ENCODE results near the gene TMEM154. TPM values are rescaled to one million over a fixed set of nuclear protein-coding genes. Genes with fewer than 3 reads are reported as not detected.

The TMEM154 gene
- total RNA-seq, 1 experiment from 2014 or later: 2.6 TPM

GRCh38 chr4:152689615-152690501, 10.1 kb upstream of the TMEM154 start:
- ChIA-PET CTCF (no interaction called here), POLR2A (ENCODE audit: low non-redundant PET) (no interaction called here)
- TF ChIP-seq, protein P1, sequence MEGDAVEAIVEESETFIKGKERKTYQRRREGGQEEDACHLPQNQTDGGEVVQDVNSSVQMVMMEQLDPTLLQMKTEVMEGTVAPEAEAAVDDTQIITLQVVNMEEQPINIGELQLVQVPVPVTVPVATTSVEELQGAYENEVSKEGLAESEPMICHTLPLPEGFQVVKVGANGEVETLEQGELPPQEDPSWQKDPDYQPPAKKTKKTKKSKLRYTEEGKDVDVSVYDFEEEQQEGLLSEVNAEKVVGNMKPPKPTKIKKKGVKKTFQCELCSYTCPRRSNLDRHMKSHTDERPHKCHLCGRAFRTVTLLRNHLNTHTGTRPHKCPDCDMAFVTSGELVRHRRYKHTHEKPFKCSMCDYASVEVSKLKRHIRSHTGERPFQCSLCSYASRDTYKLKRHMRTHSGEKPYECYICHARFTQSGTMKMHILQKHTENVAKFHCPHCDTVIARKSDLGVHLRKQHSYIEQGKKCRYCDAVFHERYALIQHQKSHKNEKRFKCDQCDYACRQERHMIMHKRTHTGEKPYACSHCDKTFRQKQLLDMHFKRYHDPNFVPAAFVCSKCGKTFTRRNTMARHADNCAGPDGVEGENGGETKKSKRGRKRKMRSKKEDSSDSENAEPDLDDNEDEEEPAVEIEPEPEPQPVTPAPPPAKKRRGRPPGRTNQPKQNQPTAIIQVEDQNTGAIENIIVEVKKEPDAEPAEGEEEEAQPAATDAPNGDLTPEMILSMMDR (conservative IDR thresholded peaks at IDR 0.05; ENCODE audit: low read depth, low read length): no peak
- no peak for TF ChIP-seq EZH2 (IDR thresholded peaks at IDR 0.05; ENCODE audit: borderline replicate concordance, low read depth, low read length, poor library complexity, severe bottlenecking)
- no peaks in the 10 kb centered on the region for H3K27me3 ChIP-seq (replicated peaks; ENCODE audit: insufficient read depth, low read depth, low read length, poor library complexity)
- H3K4me3 ChIP-seq (ENCODE audit: low read depth, low read length, poor library complexity, severe bottlenecking): no peak overlapping the region
- H3K36me3 ChIP-seq (ENCODE audit: insufficient read depth, low read length, poor library complexity, severe bottlenecking): no peaks in the 10 kb centered on the region
- no peaks in the 10 kb centered on the region for H3K4me1 ChIP-seq (ENCODE audit: insufficient read depth, low read length, poor library complexity, severe bottlenecking)
- no peaks in the 10 kb centered on the region for H3K9me3 ChIP-seq (ENCODE audit: low read depth, low read length, poor library complexity, severe bottlenecking)
- BruUV-seq (replicated peaks): no TSS peak
- DNase-seq (ENCODE audit: low spot score): no peak
- H3K27ac ChIP-seq (ENCODE audit: low read depth, low read length, poor library complexity, severe bottlenecking): no peak overlapping the region
- intact Hi-C loops (cut with micrococcal nuclease; ENCODE audit: unreplicated experiment): no loop called here

GRCh38 chr4:152687974-152688599, 8.3 kb upstream of the TMEM154 start:
- no TSS peak for BruUV-seq (replicated peaks)
- Histone ChIP-seq H3K27me3 (replicated peaks; ENCODE audit: insufficient read depth, low read depth, low read length, poor library complexity) (no peaks in the 10 kb centered on the region), H3K27ac (ENCODE audit: low read depth, low read length, poor library complexity, severe bottlenecking) (no peak overlapping the region), H3K9me3 (ENCODE audit: low read depth, low read length, poor library complexity, severe bottlenecking) (no peaks in the 10 kb centered on the region), H3K4me1 (ENCODE audit: insufficient read depth, low read length, poor library complexity, severe bottlenecking) (no peaks in the 10 kb centered on the region), H3K36me3 (ENCODE audit: insufficient read depth, low read length, poor library complexity, severe bottlenecking) (no peaks in the 10 kb centered on the region), H3K4me3 (ENCODE audit: low read depth, low read length, poor library complexity, severe bottlenecking) (no peak overlapping the region)
- DNase-seq (ENCODE audit: low spot score): no peak
- no peak for TF ChIP-seq EZH2 (IDR thresholded peaks at IDR 0.05; ENCODE audit: borderline replicate concordance, low read depth, low read length, poor library complexity, severe bottlenecking)
- TF ChIP-seq, protein P1 (conservative IDR thresholded peaks at IDR 0.05; ENCODE audit: low read depth, low read length): no peak
- intact Hi-C loops (cut with micrococcal nuclease; ENCODE audit: unreplicated experiment): no loop called here
- POLR2A ChIA-PET (ENCODE audit: low non-redundant PET): no interaction called here
- CTCF ChIA-PET: interaction anchor here (0.8 kb wide), 1 partner anchor 852 kb away, joined by 6 read pairs; no protein-coding TSS in a partner anchor

- TF ChIP-seq EZH2 (IDR thresholded peaks at IDR 0.05; ENCODE audit: borderline replicate concordance, low read depth, low read length, poor library complexity, severe bottlenecking): no peak
- TF ChIP-seq, protein P1 (conservative IDR thresholded peaks at IDR 0.05; ENCODE audit: low read depth, low read length): no peak
- peaks cover 5% of the 10 kb centered on the region for H3K4me1 ChIP-seq (ENCODE audit: insufficient read depth, low read length, poor library complexity, severe bottlenecking)
- no TSS peak for BruUV-seq (replicated peaks)
- H3K27me3 ChIP-seq (replicated peaks; ENCODE audit: insufficient read depth, low read depth, low read length, poor library complexity): no peaks in the 10 kb centered on the region
- no peak overlapping the region for H3K27ac ChIP-seq (ENCODE audit: low read depth, low read length, poor library complexity, severe bottlenecking)
- no peaks in the 10 kb centered on the region for H3K36me3 ChIP-seq (ENCODE audit: insufficient read depth, low read length, poor library complexity, severe bottlenecking)
- H3K4me3 ChIP-seq (ENCODE audit: low read depth, low read length, poor library complexity, severe bottlenecking): no peak overlapping the region
- intact Hi-C loops (cut with micrococcal nuclease; ENCODE audit: unreplicated experiment): no loop called here
- ChIA-PET POLR2A (ENCODE audit: low non-redundant PET) (no interaction called here), CTCF (no interaction called here)
- DNase-seq (ENCODE audit: low spot score): no peak
- H3K9me3 ChIP-seq (ENCODE audit: low read depth, low read length, poor library complexity, severe bottlenecking): no peaks in the 10 kb centered on the region
These were observed 6.7 kb upstream of the TMEM154 start for GRCh38 chr4:152686452-152687013.

All from A673 (cell line).